ENCODE data around the gene ZNF280D. TPM values are rescaled to one million over a fixed set of nuclear protein-coding genes. Genes with fewer than 3 reads are reported as not detected.
A peak's percentile ranks its signal among the peaks of the same experiment; 100 is the strongest.

The ZNF280D gene
- total and polyA plus RNA-seq, 2 of the 8 experiments (the other 6 are each of a cell fraction or from before 2014, with no cell fraction given), result 7.4 to 27.5 TPM

DNA sequence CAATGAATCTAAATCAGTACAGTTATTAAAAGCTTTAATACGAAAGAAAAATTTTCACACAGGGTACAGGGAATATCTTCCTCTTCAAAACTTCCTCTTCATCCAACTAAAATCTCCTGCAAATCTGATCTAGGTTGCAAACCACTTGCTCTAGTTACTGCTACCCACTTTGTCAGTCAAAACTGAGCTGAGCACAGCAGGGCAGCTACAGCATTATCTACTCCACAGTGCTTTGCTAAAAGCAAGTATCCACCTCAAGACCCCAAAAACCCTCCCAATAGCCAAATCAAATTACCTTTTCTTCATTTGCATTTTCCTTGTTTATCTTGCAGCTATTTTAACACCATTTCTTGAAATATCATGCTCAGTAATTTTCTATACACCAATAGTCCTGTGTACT, 14.7 kb downstream of the ZNF280D start:
- H2BK20ac ChIP-seq (ENCODE audit: low read length), result no peak overlapping the region
- no peak overlapping the region for H4K91ac ChIP-seq (replicated peaks; ENCODE audit: insufficient read length, low read length)
- no peaks in the 10 kb centered on the region for H3K9me3 ChIP-seq (ENCODE audit: insufficient read depth in 2 of 2, low read depth in 1 of 2, low read length in 1 of 2)
- H4K20me1 ChIP-seq (replicated peaks in 1 of 2; ENCODE audit: control insufficient read depth in 1 of 2, insufficient read depth in 2 of 2, low read length in 2 of 2), result no peaks in the 10 kb centered on the region
- no peak overlapping the region for H2BK15ac ChIP-seq (ENCODE audit: low read length)
- no peaks in the 10 kb centered on the region; the same call in none of the 2 replicates for H3K79me1 ChIP-seq (ENCODE audit: low read depth, low read length)
- no peaks in the 10 kb centered on the region for H3K27me3 ChIP-seq (replicated peaks in 1 of 4; ENCODE audit: control insufficient read depth in 3 of 4, extremely low read depth in 1 of 4, insufficient read depth in 3 of 4, low read length in 3 of 4)
- no peak overlapping the region for H3K23ac ChIP-seq (ENCODE audit: insufficient read length)
- peak overlapping the region; percentile 14 to 31; a peak in 2 of 4 replicates for H3K4me2 ChIP-seq (ENCODE audit: insufficient read depth in 1 of 2, low read depth in 2 of 2, low read length in 2 of 2)
- H3K27ac ChIP-seq (ENCODE audit: low read depth, low read length), result no peak overlapping the region
- no peaks in the 10 kb centered on the region for H3K23me2 ChIP-seq (ENCODE audit: low read depth, low read length)
- no peak overlapping the region for H3K18ac ChIP-seq (ENCODE audit: extremely low read depth, low read length)
- DNase-seq (ENCODE audit: low read depth in 1 of 2, low spot score in 2 of 2) (no peak), FAIRE-seq (peak; percentile 68)
- peaks cover 0 to 79% of the 10 kb centered on the region in 2 experiments; a peak in 2 of 4 replicates for H3K79me2 ChIP-seq (ENCODE audit: control insufficient read depth in 1 of 2, insufficient read depth in 2 of 2, low read length in 2 of 2)
- no peak overlapping the region for H2AK5ac ChIP-seq (ENCODE audit: low read depth, low read length)
- H3K9ac ChIP-seq (replicated peaks in 1 of 4; ENCODE audit: extremely low read depth in 1 of 4, low read depth in 3 of 4, low read length in 3 of 4), result no peak overlapping the region; a peak in 1 of 7 replicates
- H4K8ac ChIP-seq (ENCODE audit: extremely low read depth, insufficient read depth, low read length), result no peak overlapping the region
- ChIA-PET POLR2A (ENCODE audit: partially characterized antibody) (interaction anchor here (0.7 kb wide), 1 partner anchor 17 kb away, joined by 3 read pairs; no protein-coding TSS in a partner anchor), CTCF (ENCODE audit: partially characterized antibody) (interaction anchor here (0.6 to 1.3 kb wide), 3 partner anchors 21 to 227 kb away, joined by 3 to 7 read pairs (median 3); no protein-coding TSS in a partner anchor)
- 77% methylated on average over 1 of the region's 1 CpG; no CpG with 5 or more reads in 1 of the 2 experiments for WGBS, 2 experiments (ENCODE audit: extremely low coverage in 1 of 2, insufficient coverage in 1 of 2, insufficient read length in 1 of 2, insufficient replicate concordance in 2 of 2, low coverage in 1 of 2, low lambda C conversion rate in 2 of 2, missing lambda C conversion rate in 1 of 2)
- H4K5ac ChIP-seq (ENCODE audit: insufficient read length, low read depth, low read length), result no peak overlapping the region
- H2AFZ ChIP-seq (ENCODE audit: low read length), result no peak overlapping the region
- H3K14ac ChIP-seq (ENCODE audit: insufficient read length), result no peak overlapping the region
- peak overlapping the region in 1 of 4 experiments; percentile 3; a peak in 2 of 8 replicates for H3K4me3 ChIP-seq (ENCODE audit: extremely low read depth in 1 of 4, insufficient read depth in 2 of 4, low read depth in 3 of 4, low read length in 4 of 4)
- no peaks in the 10 kb centered on the region for H3K4me1 ChIP-seq (replicated peaks in 1 of 4; ENCODE audit: control insufficient read depth in 3 of 4, insufficient read depth in 4 of 4, low read length in 3 of 4)
- no peak overlapping the region for H3K4ac ChIP-seq (replicated peaks; ENCODE audit: insufficient read length, low read depth, low read length)
- no peak overlapping the region for H2BK120ac ChIP-seq (replicated peaks; ENCODE audit: low read depth, low read length)
- no peak overlapping the region for H2BK5ac ChIP-seq (ENCODE audit: low read depth, low read length)
- H2BK12ac ChIP-seq (ENCODE audit: low read depth, low read length), result no peak overlapping the region
- H3K36me3 ChIP-seq (ENCODE audit: control insufficient read depth in 2 of 4, insufficient read depth in 4 of 4, low read length in 3 of 4), result no peaks in the 10 kb centered on the region; a peak in 1 of 8 replicates
- no peak overlapping the region for H3K56ac ChIP-seq (replicated peaks; ENCODE audit: insufficient read length, low read depth, low read length)
- TF ChIP-seq KDM1A (IDR thresholded peaks at IDR 0.05; ENCODE audit: borderline replicate concordance, low read length), result no peak
- TF ChIP-seq TAF7 (optimal IDR thresholded peaks at IDR 0.05; ENCODE audit: borderline replicate concordance, low read depth, low read length), result no peak
- no peak for TF ChIP-seq RXRA (IDR thresholded peaks at IDR 0.05; ENCODE audit: insufficient read depth, low read depth, low read length)
- no peak for TF ChIP-seq SAP30 (IDR thresholded peaks at IDR 0.05; ENCODE audit: insufficient read depth, insufficient replicate concordance, low read length)
- no peak for TF ChIP-seq KDM5A (IDR thresholded peaks at IDR 0.05; ENCODE audit: low read length)
- no peak for TF ChIP-seq BCL11A (IDR thresholded peaks at IDR 0.05; ENCODE audit: low read depth in 2 of 2, low read length in 2 of 2)
- TF ChIP-seq ASH2L (IDR thresholded peaks at IDR 0.05; ENCODE audit: low read length), result no peak
- no peak for TF ChIP-seq POLR2AphosphoS5 (IDR thresholded peaks at IDR 0.05; ENCODE audit: low read depth, low read length)
- TF ChIP-seq YY1 (IDR thresholded peaks at IDR 0.05; ENCODE audit: low read depth, low read length), result no peak
- no peak for TF ChIP-seq TEAD4 (IDR thresholded peaks at IDR 0.05; ENCODE audit: low read depth, low read length)
- TF ChIP-seq SUZ12 (IDR thresholded peaks at IDR 0.05; ENCODE audit: low read length), result no peak
- no peak for TF ChIP-seq SIRT6 (IDR thresholded peaks at IDR 0.05; ENCODE audit: low read length)
- no peak for TF ChIP-seq BACH1 (IDR thresholded peaks at IDR 0.05; ENCODE audit: low read length)
- no peak for TF ChIP-seq SIX5 (IDR thresholded peaks at IDR 0.05; ENCODE audit: low read depth, low read length)
- no peak for TF ChIP-seq HDAC2 (IDR thresholded peaks at IDR 0.05; ENCODE audit: borderline replicate concordance in 1 of 2, low read depth in 2 of 2, low read length in 2 of 2)

All from H1 (cell line).